BJ (cell line): ENCODE results near the gene ITGB2. TPM values are rescaled to one million over a fixed set of nuclear protein-coding genes. Genes with fewer than 3 reads are reported as not detected.
A peak's percentile ranks its signal among the peaks of the same experiment; 100 is the strongest.

ENCODE experiments used
- CTCF ChIA-PET: fragments of 350-600 bp; formaldehyde crosslinking; extraction: SDS; loops from one replicate; lab custom pipeline; 2021; ENCODE audit warnings: antibody characterized with exemption, inconsistent platforms; lab: Yijun Ruan, JAX
- POLR2A ChIA-PET: fragments of 300-600 bp; sonication (Branson Sonifier 250); formaldehyde crosslinking; extraction: SDS; loops from one replicate; lab custom pipeline; 2021; ENCODE audit warnings: antibody characterized with exemption; lab: Charles Lee
- DNase-seq: peaks from one replicate; pipeline ENCODE4 v3.0.0-alpha.2; 2011; ENCODE audit warnings: low read depth
- H3K27me3 ChIP-seq: 2 replicates; pipeline ENCODE4 v1.6.0; 2011; ENCODE audit warnings: low read length; ENCODE audit not compliant: control insufficient read depth, insufficient read depth
- H3K36me3 ChIP-seq: 2 replicates; pipeline ENCODE4 v1.5.1; 2011; ENCODE audit warnings: low read length; ENCODE audit not compliant: control insufficient read depth, insufficient read depth
- H3K4me3 ChIP-seq: 2 replicates; pipeline ENCODE4 v1.5.1; 2011; ENCODE audit warnings: low read depth, mild to moderate bottlenecking, control low read depth, low read length
- polyA plus RNA-seq: library from polyadenylated mRNA; depleted of rRNA; stranded (reverse); fragments of >200 nt; gene quantifications from 2 replicates; pipeline ENCODE4 v1.2.3, GENCODE V29; 2011
- TF ChIP-seq, protein P1 (sequence below): IDR thresholded peaks from 2 replicates; pipeline ENCODE4 v1.5.1; 2011; ENCODE audit warnings: low read depth, mild to moderate bottlenecking, control low read depth, inconsistent platforms, low read length, moderate library complexity; ENCODE audit not compliant: insufficient read depth

The ITGB2 gene
- polyA plus RNA-seq, 1 experiment = not detected

DNA sequence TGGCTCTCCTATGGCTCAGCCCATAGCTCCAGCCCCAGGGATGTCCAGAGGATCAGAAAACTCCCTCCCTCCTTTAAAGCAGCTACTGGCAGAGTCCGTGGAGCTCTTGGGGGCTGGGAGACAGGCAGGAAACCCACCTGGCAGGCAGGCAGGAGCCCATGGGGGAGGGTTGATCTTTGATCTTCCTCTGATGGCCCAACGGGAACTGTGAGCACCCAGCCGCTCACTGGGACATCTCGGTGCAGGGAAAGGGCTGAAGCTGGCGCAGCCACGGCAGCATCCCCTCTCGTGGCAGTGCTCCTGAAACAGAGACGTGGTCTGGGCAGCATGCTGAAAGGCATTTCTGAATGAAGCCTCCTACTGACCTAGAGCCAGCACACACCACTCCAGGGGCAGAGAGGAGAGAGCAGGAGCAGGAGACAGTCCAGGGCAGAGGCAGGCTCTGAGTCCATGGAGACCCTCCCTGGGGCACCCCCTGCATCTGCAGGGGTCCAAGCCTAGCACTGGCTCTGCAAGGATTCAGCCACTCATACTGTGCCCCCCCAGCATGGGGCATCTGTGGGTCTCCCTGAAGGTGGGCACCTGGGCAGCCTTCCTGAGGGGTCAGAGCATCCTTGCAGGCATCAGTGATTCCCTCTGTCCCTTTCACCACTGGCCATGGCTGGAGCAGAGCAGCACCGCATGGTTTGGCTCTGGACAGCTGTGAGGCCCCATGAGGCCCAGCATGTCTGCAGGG lies 14.3 kb upstream of the ITGB2 start:
- DNase-seq = no peak
- ChIA-PET POLR2A (no interaction called here), CTCF (interaction anchor here (1.1 to 4.9 kb wide), 4 partner anchors 13 to 206 kb away, joined by 3 to 26 read pairs (median 6); partner anchors contain the start of gene UBE2G2)
- Histone ChIP-seq H3K27me3 (peaks cover 44% of the 10 kb centered on the region), H3K36me3 (no peaks in the 10 kb centered on the region), H3K4me3 (no peak overlapping the region)
- TF ChIP-seq, protein P1, sequence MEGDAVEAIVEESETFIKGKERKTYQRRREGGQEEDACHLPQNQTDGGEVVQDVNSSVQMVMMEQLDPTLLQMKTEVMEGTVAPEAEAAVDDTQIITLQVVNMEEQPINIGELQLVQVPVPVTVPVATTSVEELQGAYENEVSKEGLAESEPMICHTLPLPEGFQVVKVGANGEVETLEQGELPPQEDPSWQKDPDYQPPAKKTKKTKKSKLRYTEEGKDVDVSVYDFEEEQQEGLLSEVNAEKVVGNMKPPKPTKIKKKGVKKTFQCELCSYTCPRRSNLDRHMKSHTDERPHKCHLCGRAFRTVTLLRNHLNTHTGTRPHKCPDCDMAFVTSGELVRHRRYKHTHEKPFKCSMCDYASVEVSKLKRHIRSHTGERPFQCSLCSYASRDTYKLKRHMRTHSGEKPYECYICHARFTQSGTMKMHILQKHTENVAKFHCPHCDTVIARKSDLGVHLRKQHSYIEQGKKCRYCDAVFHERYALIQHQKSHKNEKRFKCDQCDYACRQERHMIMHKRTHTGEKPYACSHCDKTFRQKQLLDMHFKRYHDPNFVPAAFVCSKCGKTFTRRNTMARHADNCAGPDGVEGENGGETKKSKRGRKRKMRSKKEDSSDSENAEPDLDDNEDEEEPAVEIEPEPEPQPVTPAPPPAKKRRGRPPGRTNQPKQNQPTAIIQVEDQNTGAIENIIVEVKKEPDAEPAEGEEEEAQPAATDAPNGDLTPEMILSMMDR = no peak

DNA sequence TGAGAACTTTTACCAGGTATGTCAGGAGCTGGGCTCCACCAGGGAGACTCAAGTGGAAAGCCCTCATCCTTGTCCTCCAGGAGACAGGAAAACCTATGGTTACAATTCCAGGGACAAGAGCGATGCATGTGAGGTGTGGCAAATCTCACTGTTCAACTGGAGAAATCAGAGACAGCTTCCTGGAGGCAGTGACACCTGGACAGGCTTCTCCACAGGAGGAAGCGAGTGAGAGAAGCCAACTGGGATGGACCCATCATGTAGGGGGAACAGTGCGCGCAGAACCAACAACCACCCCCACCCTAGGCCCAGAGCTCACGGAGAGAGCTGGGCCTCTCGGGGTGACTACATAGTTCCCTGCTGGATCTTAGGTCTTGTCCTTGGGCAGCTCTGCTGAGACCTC lies 13.6 kb upstream of the ITGB2 start:
- Histone ChIP-seq H3K4me3 (no peak overlapping the region), H3K36me3 (no peaks in the 10 kb centered on the region), H3K27me3 (peaks cover 44% of the 10 kb centered on the region)
- CTCF ChIA-PET = interaction anchor here (1.1 to 4.9 kb wide), 4 partner anchors 14 to 206 kb away, joined by 3 to 26 read pairs (median 6); partner anchors contain the start of gene UBE2G2
- TF ChIP-seq, protein P1 = no peak
- DNase-seq = no peak
- POLR2A ChIA-PET = no interaction called here

- Histone ChIP-seq H3K4me3 (no peak overlapping the region), H3K36me3 (no peaks in the 10 kb centered on the region), H3K27me3 (peaks cover 44% of the 10 kb centered on the region)
- TF ChIP-seq, protein P1 = no peak
- no peak for DNase-seq
- ChIA-PET POLR2A (no interaction called here), CTCF (interaction anchor here (1.1 to 4.9 kb wide), 4 partner anchors 14 to 207 kb away, joined by 3 to 26 read pairs (median 6); partner anchors contain the start of gene UBE2G2)
These were observed 13.2 kb upstream of the ITGB2 start for GRCh38 chr21:44933918-44934260.

- H3K4me3 ChIP-seq = no peak overlapping the region
- TF ChIP-seq, protein P1 = no peak
These were observed 12.7 kb upstream of the ITGB2 start for GRCh38 chr21:44933199-44933917.

DNA sequence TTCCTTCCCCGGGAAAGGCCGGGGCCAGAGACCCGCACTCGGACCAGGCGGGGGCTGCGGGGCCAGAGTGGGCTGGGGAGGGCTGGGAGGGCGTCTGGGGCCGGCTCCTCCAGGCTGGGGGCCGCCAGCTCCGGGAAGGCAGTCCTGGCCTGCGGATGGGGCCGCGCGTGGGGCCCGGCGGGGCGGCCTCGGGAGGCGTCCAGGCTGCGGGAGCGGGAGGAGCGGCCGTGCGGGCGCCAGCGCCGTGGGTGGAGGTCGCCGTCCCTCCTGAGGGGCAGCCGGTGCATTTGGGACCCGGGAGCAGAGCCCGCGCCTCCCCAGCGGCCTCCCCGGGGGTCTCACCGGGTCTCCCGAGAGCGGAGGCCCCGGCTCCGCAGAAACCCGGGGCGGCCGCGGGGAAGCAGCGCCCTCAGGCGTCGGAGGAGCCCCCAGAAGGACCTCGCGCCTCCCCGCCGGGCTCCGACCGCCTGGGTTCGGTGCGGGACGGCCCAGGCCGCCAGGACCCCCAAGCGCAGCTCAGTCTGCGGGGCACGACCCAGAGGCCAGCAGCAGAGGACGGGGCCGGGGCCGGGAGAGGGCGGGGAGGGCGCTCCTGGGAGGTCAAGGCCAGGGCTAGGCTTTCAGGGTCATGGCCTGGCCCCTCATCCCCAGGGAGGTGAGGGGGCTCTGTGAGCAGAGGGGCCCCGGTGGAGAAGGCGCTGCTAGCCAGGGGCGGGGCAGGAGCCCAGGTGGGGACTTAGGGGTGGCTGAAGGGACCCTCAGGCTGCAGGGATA lies 11.9 kb upstream of the ITGB2 start:
- ChIA-PET POLR2A (no interaction called here), CTCF (interaction anchor here (0.5 to 4.9 kb wide), 8 partner anchors 13 to 539 kb away, joined by 3 to 26 read pairs (median 4); partner anchors contain the start of genes ITGB2 and UBE2G2)
- DNase-seq = no peak

More at GRCh38 chr21:44933199-44933917, 12.7 kb upstream of the ITGB2 start:
- no peak for DNase-seq
- ChIA-PET POLR2A (no interaction called here), CTCF (interaction anchor here (1.2 to 4.9 kb wide), 3 partner anchors 15 to 207 kb away, joined by 5 to 26 read pairs (median 8); partner anchors contain the start of gene UBE2G2)
- peaks cover 44% of the 10 kb centered on the region for H3K27me3 ChIP-seq
- no peaks in the 10 kb centered on the region for H3K36me3 ChIP-seq

More for the DNA sequence above, 11.9 kb upstream of the ITGB2 start:
- Histone ChIP-seq H3K27me3 (peaks cover 44% of the 10 kb centered on the region), H3K36me3 (no peaks in the 10 kb centered on the region), H3K4me3 (no peak overlapping the region)
- TF ChIP-seq, protein P1 = peak; percentile 21; the same call in 1 of the 2 replicates
